AG04450 (cell line): ENCODE results near the gene SLC22A23. TPM values are rescaled to one million over a fixed set of nuclear protein-coding genes. Genes with fewer than 3 reads are reported as not detected.

Experiments
- CTCF ChIA-PET: fragments of 300-600, 350-600 bp; formaldehyde crosslinking; extraction: SDS; loops from one replicate; lab custom pipeline; 2022; ENCODE audit warnings: antibody characterized with exemption, inconsistent platforms; lab: Charles Lee
- POLR2A ChIA-PET: fragments of 350-600 bp; formaldehyde crosslinking; extraction: SDS; loops from one replicate; lab custom pipeline; 2021; ENCODE audit warnings: antibody characterized with exemption, inconsistent platforms; lab: Yijun Ruan, JAX
- DNase-seq: peaks from one replicate; pipeline ENCODE4 v3.0.0-alpha.2; 2011; ENCODE audit warnings: low read depth, low spot score
- H3K27ac ChIP-seq: one replicate; pipeline ENCODE4 v1.5.1; 2012; ENCODE audit warnings: low read depth, low read length, control low read depth
- H3K27me3 ChIP-seq: one replicate; pipeline ENCODE4 v1.6.0; 2012; ENCODE audit warnings: low read length; ENCODE audit not compliant: control insufficient read depth, insufficient read depth
- H3K4me3 ChIP-seq: 2 replicates; pipeline ENCODE4 v1.5.1; 2011; ENCODE audit warnings: mild to moderate bottlenecking, low read depth, low read length, control low read depth
- H3K9me3 ChIP-seq: 2 replicates; pipeline ENCODE4 v1.5.1; 2012; ENCODE audit warnings: low read length; ENCODE audit not compliant: control insufficient read depth, insufficient read depth
- CTCF ChIP-seq: IDR thresholded peaks from 2 replicates; pipeline ENCODE4 v1.5.1; 2011; ENCODE audit warnings: low read depth, low read length, control low read depth, inconsistent platforms
- polyA plus RNA-seq: library from polyadenylated mRNA; depleted of rRNA; stranded (reverse); fragments of >200 nt; gene quantifications from 2 replicates; pipeline ENCODE4 v1.2.3, GENCODE V29; 2011

Gene SLC22A23
- polyA plus RNA-seq, 1 experiment, result not detected

GRCh38 chr6:3311826-3312225 is 145.0 kb downstream of the SLC22A23 start:
- no peak for TF ChIP-seq CTCF
- DNase-seq, result no peak
- no peaks in the 10 kb centered on the region for H3K9me3 ChIP-seq
- POLR2A ChIA-PET, result no interaction called here
- no peak overlapping the region for H3K27ac ChIP-seq
- CTCF ChIA-PET, result no interaction called here
- H3K4me3 ChIP-seq, result no peak overlapping the region
- peaks cover 35% of the 10 kb centered on the region for H3K27me3 ChIP-seq

- POLR2A ChIA-PET, result no interaction called here
- Histone ChIP-seq H3K4me3 (no peak overlapping the region), H3K9me3 (0 out of 2 replicates have a peak, but pooled peaks cover 5% of the 10 kb centered on the region), H3K27me3 (peaks cover 32% of the 10 kb centered on the region), H3K27ac (no peak overlapping the region)
- no peak for DNase-seq
- CTCF ChIA-PET, result no interaction called here
- no peak for TF ChIP-seq CTCF
Observed at GRCh38 chr6:3310703-3311102, 146.1 kb downstream of the SLC22A23 start.

GRCh38 chr6:3310051-3310448 is 146.8 kb downstream of the SLC22A23 start:
- H3K4me3 ChIP-seq, result no peak overlapping the region
- no peak overlapping the region for H3K27ac ChIP-seq
- H3K9me3 ChIP-seq, result 0 out of 2 replicates have a peak, but pooled peaks cover 6% of the 10 kb centered on the region
- ChIA-PET CTCF (no interaction called here), POLR2A (no interaction called here)
- TF ChIP-seq CTCF, result no peak
- peaks cover 31% of the 10 kb centered on the region for H3K27me3 ChIP-seq
- no peak for DNase-seq

GRCh38 chr6:3309391-3310050 is 147.3 kb downstream of the SLC22A23 start:
- CTCF ChIA-PET, result no interaction called here
- DNase-seq, result no peak
- TF ChIP-seq CTCF, result no peak
- Histone ChIP-seq H3K4me3 (no peak overlapping the region), H3K27ac (no peak overlapping the region), H3K27me3 (peaks cover 31% of the 10 kb centered on the region), H3K9me3 (0 out of 2 replicates have a peak, but pooled peaks cover 6% of the 10 kb centered on the region)
- POLR2A ChIA-PET, result no interaction called here

- no peak for DNase-seq
- H3K4me3 ChIP-seq, result no peak overlapping the region
- H3K9me3 ChIP-seq, result 0 out of 2 replicates have a peak, but pooled peaks cover 6% of the 10 kb centered on the region
- no peak for TF ChIP-seq CTCF
- H3K27me3 ChIP-seq, result peaks cover 34% of the 10 kb centered on the region
- no peak overlapping the region for H3K27ac ChIP-seq
- ChIA-PET CTCF (no interaction called here), POLR2A (no interaction called here)
Observed at GRCh38 chr6:3308106-3308505, 148.7 kb downstream of the SLC22A23 start.
